NT2/D1 (cell line): ENCODE measurements around the gene TACC2.

Experiments
- DNase-seq: peaks from one replicate; pipeline ENCODE4 v3.0.0-alpha.2; 2011; ENCODE audit warnings: low read depth, low spot score
- H3K27me3 ChIP-seq: 2 replicates; pipeline ENCODE4 v1.6.0; 2011; ENCODE audit warnings: mild to moderate bottlenecking; ENCODE audit not compliant: insufficient read length, insufficient read depth
- H3K36me3 ChIP-seq: 2 replicates; pipeline ENCODE4 v1.6.1; 2011; ENCODE audit warnings: mild to moderate bottlenecking, low read length, mixed read lengths; ENCODE audit not compliant: insufficient read depth, insufficient read length
- H3K4me1 ChIP-seq: 2 replicates; pipeline ENCODE4 v1.5.1; 2011; ENCODE audit not compliant: insufficient read depth, insufficient read length
- H3K4me3 ChIP-seq: 2 replicates; pipeline ENCODE4 v1.5.1; 2011; ENCODE audit warnings: low read depth; ENCODE audit not compliant: insufficient read length
- H3K9ac ChIP-seq: 2 replicates; pipeline ENCODE4 v1.6.0; 2011; ENCODE audit warnings: low read depth; ENCODE audit not compliant: insufficient read length
- H3K9me3 ChIP-seq: 2 replicates; pipeline ENCODE4 v1.5.1; 2011; ENCODE audit warnings: mild to moderate bottlenecking, low read length; ENCODE audit not compliant: insufficient read depth
- SUZ12 ChIP-seq: IDR thresholded peaks from 2 replicates; pipeline ENCODE4 v1.6.1; 2011; ENCODE audit not compliant: insufficient read length, insufficient read depth; ENCODE audit errors: extremely low read depth
- YY1 ChIP-seq: IDR thresholded peaks from 2 replicates; pipeline ENCODE4 v1.6.1; 2011; ENCODE audit not compliant: insufficient read length, insufficient read depth
- ZNF274 ChIP-seq: IDR thresholded peaks from 2 replicates; pipeline ENCODE4 v1.6.1; 2011; ENCODE audit warnings: mild to moderate bottlenecking, low read depth, low read length

TACC2 gene

DNA sequence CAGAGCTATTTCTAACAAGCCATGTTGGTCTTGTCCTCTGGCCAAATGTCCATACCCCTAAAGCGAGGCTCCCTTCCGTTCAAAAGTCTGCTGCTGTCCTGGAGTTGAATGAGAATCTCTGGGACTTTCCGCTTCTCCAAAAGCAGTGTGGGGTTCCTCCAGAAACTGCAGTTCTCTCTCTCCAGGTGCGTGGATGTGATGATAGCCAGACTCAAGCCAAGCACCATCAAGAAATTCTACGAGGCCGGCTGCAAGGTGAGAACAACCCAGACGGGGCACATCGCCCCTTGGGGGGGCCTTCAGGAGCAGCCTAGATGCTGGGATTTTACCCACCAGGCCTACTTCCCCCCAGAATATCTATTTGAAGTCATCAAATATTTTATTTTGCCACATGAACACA is 308.6 kb downstream of the TACC2 start:
- no peak for DNase-seq
- Histone ChIP-seq H3K4me1 (peaks cover 4% of the 10 kb centered on the region), H3K9me3 (no peaks in the 10 kb centered on the region), H3K4me3 (no peak overlapping the region), H3K27me3 (no peaks in the 10 kb centered on the region), H3K9ac (no peak overlapping the region), H3K36me3 (no peaks in the 10 kb centered on the region)
- TF ChIP-seq YY1 (no peak), SUZ12 (no peak), ZNF274 (no peak)

DNA sequence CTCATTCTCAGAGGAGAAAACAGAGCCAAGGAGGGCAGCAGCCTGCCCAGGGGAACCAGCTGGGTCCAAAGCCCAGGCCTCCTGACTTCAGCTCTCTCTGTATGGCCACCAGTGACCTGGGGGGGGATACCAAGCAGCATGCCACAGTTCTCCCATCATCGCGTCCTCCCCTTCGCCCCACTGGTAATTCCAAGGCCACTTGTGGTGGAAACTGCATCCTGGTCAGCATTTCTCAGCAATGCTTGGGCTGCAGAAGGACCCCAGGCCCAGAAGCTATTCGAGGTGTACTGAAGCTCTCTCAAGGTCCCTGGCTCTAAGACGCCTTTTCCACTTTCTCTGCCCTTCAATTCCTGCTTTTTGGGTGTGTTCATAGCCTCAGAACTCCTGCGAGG is 309.2 kb downstream of the TACC2 start:
- H3K9ac ChIP-seq, result no peak overlapping the region
- no peak overlapping the region for H3K4me3 ChIP-seq
- H3K4me1 ChIP-seq, result peaks cover 4% of the 10 kb centered on the region
- H3K9me3 ChIP-seq, result no peaks in the 10 kb centered on the region
- H3K27me3 ChIP-seq, result no peaks in the 10 kb centered on the region
- no peak for DNase-seq
- H3K36me3 ChIP-seq, result no peaks in the 10 kb centered on the region
- no peak for TF ChIP-seq ZNF274
- no peak for TF ChIP-seq YY1
- TF ChIP-seq SUZ12, result no peak

DNA sequence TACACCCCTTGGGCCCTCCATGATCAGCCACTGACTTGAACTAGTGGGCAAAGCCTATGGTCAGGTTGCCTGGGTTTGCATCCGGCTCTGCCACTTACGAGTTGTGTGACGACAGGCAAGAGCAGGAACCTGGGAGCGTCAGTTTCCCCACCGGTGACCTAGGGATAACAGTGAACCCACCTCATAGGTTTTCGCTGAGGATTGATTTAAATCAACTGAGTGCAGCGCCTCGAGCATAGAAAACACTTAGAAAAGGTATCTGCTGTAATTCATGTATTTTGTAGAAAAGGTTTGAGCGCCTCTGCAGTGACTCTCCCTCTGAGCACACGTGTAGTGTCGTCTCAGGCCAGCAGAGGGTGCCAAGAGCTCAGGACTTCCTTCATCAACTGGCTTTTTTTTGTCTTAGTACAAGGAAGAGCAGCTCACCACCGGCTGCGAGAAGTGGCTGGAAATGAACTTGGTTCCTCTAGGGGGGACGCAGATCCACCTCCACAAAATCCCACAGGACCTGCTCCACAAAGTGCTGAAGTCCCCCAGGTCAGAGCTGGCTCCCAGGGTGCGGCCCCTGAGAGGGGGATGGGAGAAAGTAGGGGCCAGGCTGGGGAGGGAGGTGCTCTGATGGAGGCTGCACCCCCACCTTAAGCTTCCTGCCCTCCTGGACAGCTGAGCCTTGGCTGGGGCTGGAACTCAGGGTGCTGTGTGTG is 309.8 kb downstream of the TACC2 start:
- H3K9me3 ChIP-seq, result no peaks in the 10 kb centered on the region
- peak; percentile 50 for DNase-seq
- no peak for TF ChIP-seq YY1
- no peaks in the 10 kb centered on the region for H3K27me3 ChIP-seq
- H3K9ac ChIP-seq, result peak overlapping the region; percentile 5
- H3K4me1 ChIP-seq, result peaks cover 4% of the 10 kb centered on the region
- H3K4me3 ChIP-seq, result no peak overlapping the region
- no peaks in the 10 kb centered on the region for H3K36me3 ChIP-seq

DNA sequence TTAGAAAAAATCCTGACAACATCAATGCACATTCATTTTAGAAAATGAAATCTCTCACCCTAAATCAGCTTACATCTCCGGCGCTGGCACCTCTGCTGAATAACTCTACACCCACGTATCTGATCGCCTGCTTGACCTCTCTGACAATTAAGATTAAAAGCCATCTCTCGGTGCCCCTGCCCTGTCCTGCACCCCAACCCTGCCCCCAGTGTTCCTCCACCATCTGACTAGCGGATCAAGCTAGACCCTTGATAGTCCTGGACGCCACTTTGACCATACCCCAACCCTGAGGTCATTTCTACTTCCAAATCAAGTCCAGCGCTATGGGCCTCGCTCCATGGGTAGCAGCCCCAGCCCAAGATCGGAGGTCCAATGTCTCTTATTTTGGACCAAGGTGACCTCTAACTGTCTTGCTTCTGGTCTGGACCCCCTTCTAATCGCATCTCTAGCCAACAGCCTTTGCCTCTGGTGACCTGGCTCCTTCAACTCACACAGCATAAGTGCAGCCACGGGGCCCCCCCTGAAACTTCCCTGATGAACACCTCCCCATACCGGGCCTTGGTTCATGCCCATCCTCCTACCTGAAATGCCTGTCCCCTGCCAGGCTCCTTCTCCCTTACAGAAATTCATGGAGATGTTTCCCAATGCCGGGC is 310.6 kb downstream of the TACC2 start:
- TF ChIP-seq ZNF274 (no peak), YY1 (no peak), SUZ12 (no peak)
- no peak overlapping the region for H3K4me3 ChIP-seq
- DNase-seq, result no peak
- no peaks in the 10 kb centered on the region for H3K27me3 ChIP-seq
- no peaks in the 10 kb centered on the region for H3K36me3 ChIP-seq
- H3K9ac ChIP-seq, result no peak overlapping the region
- no peaks in the 10 kb centered on the region for H3K9me3 ChIP-seq
- no peaks in the 10 kb centered on the region for H3K4me1 ChIP-seq

DNA sequence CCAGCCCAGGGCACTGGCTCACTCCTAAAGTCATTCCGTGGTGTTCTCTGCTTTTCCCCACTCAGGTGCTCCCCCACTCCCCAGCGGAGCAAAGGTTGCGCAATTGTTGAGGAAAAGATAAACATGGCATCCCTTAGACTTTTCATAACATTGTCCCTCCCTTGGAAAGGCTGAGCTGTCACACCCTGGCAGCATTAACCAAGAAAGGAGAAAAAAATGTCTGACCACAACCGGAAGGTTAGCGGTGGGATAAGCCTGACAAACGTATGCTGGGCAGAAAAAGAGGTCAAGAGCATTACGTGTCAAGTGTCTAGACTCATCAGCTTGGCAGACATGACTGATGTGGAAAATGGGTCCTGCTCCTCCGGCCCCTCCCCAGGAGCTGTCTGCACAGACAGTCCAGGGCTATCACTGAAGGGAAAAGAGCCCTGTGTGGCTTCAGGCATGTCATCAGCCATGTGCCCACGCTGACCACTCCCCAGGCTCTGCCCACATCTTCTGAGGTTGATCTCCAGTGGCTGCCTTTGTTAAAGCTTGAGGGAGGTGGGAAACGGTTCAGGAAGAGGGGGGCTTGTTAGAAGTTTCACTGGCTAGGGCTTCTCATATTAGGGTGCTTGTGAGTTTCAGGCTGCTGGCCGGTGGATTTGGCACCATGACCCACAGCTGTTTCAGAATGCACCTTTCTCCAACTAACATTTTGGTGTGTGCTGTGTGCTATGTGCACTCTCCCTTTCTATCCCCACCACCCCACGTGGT is 312.3 kb downstream of the TACC2 start:
- Histone ChIP-seq H3K36me3 (no peaks in the 10 kb centered on the region), H3K4me1 (no peaks in the 10 kb centered on the region), H3K9me3 (0 out of 2 replicates have a peak, but pooled peaks cover 5% of the 10 kb centered on the region), H3K9ac (no peak overlapping the region), H3K4me3 (no peak overlapping the region), H3K27me3 (no peaks in the 10 kb centered on the region)
- TF ChIP-seq SUZ12 (no peak), YY1 (no peak), ZNF274 (no peak)
- DNase-seq, result no peak

DNA sequence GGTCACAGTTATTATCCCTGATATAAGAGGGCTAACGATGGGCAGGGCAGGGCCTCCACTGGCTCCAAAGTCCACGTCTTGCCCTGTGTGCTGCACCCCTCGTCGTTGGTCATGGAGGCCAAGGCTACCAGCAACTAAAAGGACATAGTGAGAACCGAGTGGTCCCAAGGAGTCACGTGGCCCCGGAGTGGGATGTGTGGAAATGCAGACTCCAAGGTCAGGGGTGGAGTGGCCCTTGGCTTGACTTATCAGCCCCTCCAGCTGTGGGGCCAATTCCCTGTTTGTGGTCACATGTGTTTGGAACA is 312.8 kb downstream of the TACC2 start:
- TF ChIP-seq ZNF274, result no peak
- no peak for TF ChIP-seq SUZ12
- no peak for TF ChIP-seq YY1

DNA sequence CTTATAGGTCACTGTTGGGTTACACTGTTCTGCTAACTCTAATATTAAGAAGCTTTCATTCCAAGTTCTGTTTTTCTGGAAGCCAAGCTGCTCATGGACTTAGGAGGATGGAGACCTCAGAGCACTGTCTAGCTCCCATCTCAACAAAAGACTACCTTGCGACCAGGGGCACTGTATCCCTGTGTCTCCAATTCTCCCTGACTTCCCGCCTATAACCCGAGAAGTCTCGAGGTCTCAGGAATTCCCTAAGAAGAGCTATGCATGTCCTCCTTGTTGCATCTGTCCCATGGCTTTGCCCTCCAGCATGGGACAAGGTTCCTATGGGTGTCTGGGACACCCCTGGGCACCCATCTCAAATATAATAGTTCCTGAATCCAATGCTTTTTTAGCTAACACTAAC is 313.4 kb downstream of the TACC2 start:
- Histone ChIP-seq H3K9ac (no peak overlapping the region), H3K4me1 (no peaks in the 10 kb centered on the region), H3K27me3 (no peaks in the 10 kb centered on the region), H3K9me3 (0 out of 2 replicates have a peak, but pooled peaks cover 5% of the 10 kb centered on the region), H3K36me3 (no peaks in the 10 kb centered on the region), H3K4me3 (no peak overlapping the region)
- TF ChIP-seq YY1 (no peak), ZNF274 (no peak), SUZ12 (no peak)
- DNase-seq, result no peak

More for the DNA sequence above, 312.8 kb downstream of the TACC2 start:
- Histone ChIP-seq H3K9me3 (0 out of 2 replicates have a peak, but pooled peaks cover 5% of the 10 kb centered on the region), H3K36me3 (no peaks in the 10 kb centered on the region), H3K4me3 (no peak overlapping the region), H3K4me1 (no peaks in the 10 kb centered on the region), H3K9ac (no peak overlapping the region), H3K27me3 (no peaks in the 10 kb centered on the region)
- no peak for DNase-seq
